Measurements from ENCODE around the gene SSNA1.

The SSNA1 gene

GRCh38 chr9:137201205-137201868 lies 12.9 kb downstream of the SSNA1 start:
- no peak for DNase-seq (ENCODE audit: low spot score)

- no peak for DNase-seq (ENCODE audit: low spot score)
Measured at GRCh38 chr9:137202966-137203365, 14.5 kb downstream of the SSNA1 start.

- no peak for DNase-seq (ENCODE audit: low spot score)
Measured at GRCh38 chr9:137204731-137205125, 16.3 kb downstream of the SSNA1 start.

GRCh38 chr9:137205126-137206069 lies 16.9 kb downstream of the SSNA1 start, which contains the start of the genes NDOR1 and TMEM203:
Gene NDOR1, plus strand, starts transcription at chr9:137205700. Its CDS starts 78 bp downstream, at chr9:137205778.
Gene TMEM203, minus strand, starts transcription at chr9:137205648. Its CDS starts 234 bp downstream, at chr9:137205414.
- peak; percentile 63 for DNase-seq (ENCODE audit: low spot score)

- DNase-seq (ENCODE audit: low spot score), result no peak
Measured at GRCh38 chr9:137206602-137207001, 18.1 kb downstream of the SSNA1 start.

- no peak for DNase-seq (ENCODE audit: low spot score)
Measured at GRCh38 chr9:137211532-137211931, 23.1 kb downstream of the SSNA1 start.

- no peak for DNase-seq (ENCODE audit: low spot score)
Measured at GRCh38 chr9:137212520-137212919, 24.0 kb downstream of the SSNA1 start.

- no peak for DNase-seq (ENCODE audit: low spot score)
Measured at GRCh38 chr9:137213160-137214060, 24.9 kb downstream of the SSNA1 start.

- DNase-seq (ENCODE audit: low spot score), result no peak
Measured at GRCh38 chr9:137214620-137215019, 26.1 kb downstream of the SSNA1 start.

GRCh38 chr9:137215196-137215986 lies 26.9 kb downstream of the SSNA1 start:
- no peak for DNase-seq (ENCODE audit: low spot score)

GRCh38 chr9:137216188-137216965 lies 27.9 kb downstream of the SSNA1 start:
- no peak for DNase-seq (ENCODE audit: low spot score)

GRCh38 chr9:137217276-137218211 lies 29.1 kb downstream of the SSNA1 start:
- no peak for DNase-seq (ENCODE audit: low spot score)

GRCh38 chr9:137218212-137218753 lies 29.8 kb downstream of the SSNA1 start:
- DNase-seq (ENCODE audit: low spot score), result no peak

- no peak for DNase-seq (ENCODE audit: low spot score)
Measured at GRCh38 chr9:137218754-137219271, 30.3 kb downstream of the SSNA1 start.

GRCh38 chr9:137219757-137220316 lies 31.4 kb downstream of the SSNA1 start:
- no peak for DNase-seq (ENCODE audit: low spot score)

GRCh38 chr9:137220317-137221094 lies 32.0 kb downstream of the SSNA1 start:
- DNase-seq (ENCODE audit: low spot score), result no peak

GRCh38 chr9:137221095-137221505 lies 32.6 kb downstream of the SSNA1 start:
- no peak for DNase-seq (ENCODE audit: low spot score)
